DOHH2 (cell line): ENCODE data around the gene TAF3.

Experiments
- H3F3A ChIP-seq: fragments of 200-600 bp; sonication (generic), shearing (Covaris generic); 2 replicates; pipeline ENCODE4 v1.6.0; 2016; ENCODE audit warnings: antibody characterized with exemption, mild to moderate bottlenecking; ENCODE audit not compliant: control insufficient read depth, insufficient read depth
- H3K27ac ChIP-seq: fragments of 200-600 bp; sonication (generic); 2 replicates; pipeline ENCODE4 v1.5.1; 2014; ENCODE audit warnings: low read depth, mild to moderate bottlenecking, low read length, moderate library complexity
- H3K27me3 ChIP-seq: fragments of 200-600 bp; sonication (generic); 2 replicates; pipeline ENCODE4 v1.6.1; 2014; ENCODE audit warnings: mild to moderate bottlenecking, low read length, mixed read lengths; ENCODE audit not compliant: control insufficient read depth
- H3K36me3 ChIP-seq: fragments of 200-600 bp; sonication (generic); 2 replicates; pipeline ENCODE4 v1.6.1; 2014; ENCODE audit warnings: mild to moderate bottlenecking, low read length, moderate library complexity, mixed read lengths; ENCODE audit not compliant: control insufficient read depth
- H3K4me1 ChIP-seq: fragments of 200-600 bp; sonication (generic); 2 replicates; pipeline ENCODE4 v1.6.1; 2014; ENCODE audit warnings: mild to moderate bottlenecking, low read length, mixed read lengths; ENCODE audit not compliant: control insufficient read depth
- H3K4me2 ChIP-seq: fragments of 200-600 bp; sonication (generic); 2 replicates; pipeline ENCODE4 v1.6.0; 2014; ENCODE audit warnings: mild to moderate bottlenecking, low read length, moderate library complexity
- H3K4me3 ChIP-seq: fragments of 200-600 bp; sonication (generic); 2 replicates; pipeline ENCODE4 v1.5.1; 2014; ENCODE audit warnings: mild to moderate bottlenecking, low read length, mixed read lengths
- H3K79me2 ChIP-seq: fragments of 200-600 bp; sonication (generic); 2 replicates; pipeline ENCODE4 v1.6.1; 2014; ENCODE audit warnings: mild to moderate bottlenecking, low read length, mixed read lengths; ENCODE audit not compliant: control insufficient read depth
- H3K9me2 ChIP-seq: fragments of 200-600 bp; sonication (generic); replicated peaks from 2 replicates; pipeline ENCODE4 v1.6.1; 2014; ENCODE audit warnings: mild to moderate bottlenecking, low read length, mixed read lengths; ENCODE audit not compliant: control insufficient read depth
- H3K9me3 ChIP-seq: fragments of 200-600 bp; sonication (generic); 2 replicates; pipeline ENCODE4 v1.6.1; 2014; ENCODE audit warnings: antibody characterized with exemption, low read length, mixed read lengths; ENCODE audit not compliant: control insufficient read depth, insufficient read depth
- H4K20me1 ChIP-seq: fragments of 200-600 bp; sonication (generic); 2 replicates; pipeline ENCODE4 v1.6.0; 2014; ENCODE audit warnings: low read depth, mild to moderate bottlenecking, antibody characterized with exemption, low read length, moderate library complexity; ENCODE audit not compliant: control insufficient read depth, insufficient read depth
- EZH2phosphoT487 ChIP-seq: fragments of 200-600 bp; sonication (generic); IDR thresholded peaks from 2 replicates; pipeline ENCODE4 v1.6.1; 2017; ENCODE audit warnings: borderline replicate concordance, mild to moderate bottlenecking, antibody characterized with exemption, low read length, moderate library complexity, mixed read lengths
- TF ChIP-seq, protein P1 (sequence below): fragments of 200-600 bp; sonication (generic); IDR thresholded peaks from one replicate; pipeline ENCODE4 v1.5.1; 2014; ENCODE audit warnings: antibody characterized with exemption, mild to moderate bottlenecking, low read depth, low read length; ENCODE audit not compliant: poor library complexity, severe bottlenecking

The TAF3 gene

DNA sequence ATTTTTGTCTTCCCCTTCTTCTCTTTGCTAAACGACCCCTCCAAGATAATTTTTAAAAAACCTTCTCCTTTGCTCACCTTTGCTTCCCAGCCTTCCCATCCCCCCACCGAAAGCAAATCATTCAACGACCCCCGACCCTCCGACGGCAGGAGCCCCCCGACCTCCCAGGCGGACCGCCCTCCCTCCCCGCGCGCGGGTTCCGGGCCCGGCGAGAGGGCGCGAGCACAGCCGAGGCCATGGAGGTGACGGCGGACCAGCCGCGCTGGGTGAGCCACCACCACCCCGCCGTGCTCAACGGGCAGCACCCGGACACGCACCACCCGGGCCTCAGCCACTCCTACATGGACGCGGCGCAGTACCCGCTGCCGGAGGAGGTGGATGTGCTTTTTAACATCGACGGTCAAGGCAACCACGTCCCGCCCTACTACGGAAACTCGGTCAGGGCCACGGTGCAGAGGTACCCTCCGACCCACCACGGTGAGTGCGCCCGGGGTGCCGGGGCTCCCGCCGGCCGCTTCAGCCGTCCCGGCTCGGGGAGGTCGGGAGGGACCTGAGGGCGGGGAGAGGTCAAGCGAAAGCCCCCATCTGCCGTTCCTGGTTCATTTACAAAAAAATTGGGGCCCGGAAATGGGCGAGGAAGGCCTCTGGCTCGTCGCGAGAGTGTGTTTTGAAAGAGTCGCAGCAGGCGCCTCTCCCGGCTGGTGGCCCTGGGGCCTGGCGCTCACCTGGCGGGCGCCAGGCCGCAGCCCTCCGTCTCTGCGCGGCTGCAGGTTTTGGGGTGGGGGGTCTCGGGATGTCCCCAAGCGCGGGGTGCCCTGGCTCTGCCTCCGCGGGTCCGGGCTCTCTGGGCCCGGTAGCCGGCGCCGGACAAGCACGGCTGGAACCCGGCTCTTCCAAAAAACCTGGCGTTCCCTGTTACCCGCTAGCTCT is 237.4 kb downstream of the TAF3 start:
- H3K79me2 ChIP-seq = no peaks in the 10 kb centered on the region
- no peaks in the 10 kb centered on the region for H4K20me1 ChIP-seq
- TF ChIP-seq EZH2phosphoT487 = no peak
- TF ChIP-seq, protein P1, sequence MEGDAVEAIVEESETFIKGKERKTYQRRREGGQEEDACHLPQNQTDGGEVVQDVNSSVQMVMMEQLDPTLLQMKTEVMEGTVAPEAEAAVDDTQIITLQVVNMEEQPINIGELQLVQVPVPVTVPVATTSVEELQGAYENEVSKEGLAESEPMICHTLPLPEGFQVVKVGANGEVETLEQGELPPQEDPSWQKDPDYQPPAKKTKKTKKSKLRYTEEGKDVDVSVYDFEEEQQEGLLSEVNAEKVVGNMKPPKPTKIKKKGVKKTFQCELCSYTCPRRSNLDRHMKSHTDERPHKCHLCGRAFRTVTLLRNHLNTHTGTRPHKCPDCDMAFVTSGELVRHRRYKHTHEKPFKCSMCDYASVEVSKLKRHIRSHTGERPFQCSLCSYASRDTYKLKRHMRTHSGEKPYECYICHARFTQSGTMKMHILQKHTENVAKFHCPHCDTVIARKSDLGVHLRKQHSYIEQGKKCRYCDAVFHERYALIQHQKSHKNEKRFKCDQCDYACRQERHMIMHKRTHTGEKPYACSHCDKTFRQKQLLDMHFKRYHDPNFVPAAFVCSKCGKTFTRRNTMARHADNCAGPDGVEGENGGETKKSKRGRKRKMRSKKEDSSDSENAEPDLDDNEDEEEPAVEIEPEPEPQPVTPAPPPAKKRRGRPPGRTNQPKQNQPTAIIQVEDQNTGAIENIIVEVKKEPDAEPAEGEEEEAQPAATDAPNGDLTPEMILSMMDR = no peak
- no peaks in the 10 kb centered on the region; the same call in 1 of the 2 replicates for H3K9me3 ChIP-seq
- H3K27me3 ChIP-seq = no peaks in the 10 kb centered on the region; the same call in 1 of the 2 replicates
- no peaks in the 10 kb centered on the region for H3F3A ChIP-seq
- no peaks in the 10 kb centered on the region for H3K36me3 ChIP-seq
- H3K4me3 ChIP-seq = no peak overlapping the region
- H3K9me2 ChIP-seq = no peaks in the 10 kb centered on the region
- H3K4me1 ChIP-seq = peaks cover 5% of the 10 kb centered on the region; the same call in 1 of the 2 replicates
- no peak overlapping the region for H3K4me2 ChIP-seq
- H3K27ac ChIP-seq = no peak overlapping the region

DNA sequence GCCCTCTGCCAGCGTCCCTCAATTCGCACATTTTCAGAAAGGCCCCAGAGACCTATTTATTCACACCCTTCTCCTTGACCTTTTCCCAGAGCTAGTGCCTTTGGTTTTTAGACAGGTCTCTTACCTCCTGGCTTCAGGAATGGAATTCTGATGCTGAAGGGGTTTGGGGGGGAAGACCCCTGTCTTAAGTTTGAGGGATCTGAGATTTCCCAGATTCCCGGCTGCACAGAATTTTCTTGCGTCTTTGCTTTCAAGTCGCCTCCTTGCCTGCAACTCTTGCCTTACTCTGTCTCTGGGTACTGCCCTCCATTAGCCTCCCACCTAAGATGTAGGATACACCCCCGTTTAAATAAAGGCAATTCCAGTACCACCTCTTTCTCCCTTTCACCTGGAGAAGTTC is 238.1 kb downstream of the TAF3 start:
- Histone ChIP-seq H3K4me2 (no peak overlapping the region), H3K9me3 (no peaks in the 10 kb centered on the region; the same call in 1 of the 2 replicates), H4K20me1 (no peaks in the 10 kb centered on the region), H3K36me3 (no peaks in the 10 kb centered on the region), H3K4me3 (no peak overlapping the region), H3K9me2 (no peaks in the 10 kb centered on the region), H3K27me3 (no peaks in the 10 kb centered on the region; the same call in 1 of the 2 replicates), H3K27ac (no peak overlapping the region), H3K79me2 (no peaks in the 10 kb centered on the region), H3F3A (no peaks in the 10 kb centered on the region), H3K4me1 (peaks cover 6% of the 10 kb centered on the region; the same call in 1 of the 2 replicates)
- no peak for TF ChIP-seq EZH2phosphoT487
- TF ChIP-seq, protein P1 = no peak

DNA sequence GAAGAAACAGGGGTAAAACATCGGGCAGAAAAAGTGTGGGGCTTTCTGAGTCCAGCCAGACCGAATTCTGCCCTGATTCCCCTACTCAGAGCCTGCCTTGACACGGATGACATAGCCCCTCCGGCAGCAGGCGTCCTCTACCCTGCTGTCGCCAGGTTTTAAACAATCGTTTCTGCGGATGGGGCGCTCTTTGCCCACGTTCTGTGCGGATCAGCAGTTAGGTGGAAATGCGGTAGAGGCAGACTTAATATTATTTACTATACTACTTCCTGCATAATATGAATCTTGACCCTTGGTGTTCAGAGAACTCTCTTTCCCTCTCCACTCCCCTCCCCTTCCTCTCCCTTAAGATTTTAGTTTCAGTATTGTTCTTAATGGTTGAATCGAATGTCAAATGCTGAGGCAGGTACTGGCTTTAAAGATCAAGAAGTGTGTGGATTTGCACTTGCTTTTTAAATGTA is 238.6 kb downstream of the TAF3 start:
- Histone ChIP-seq H3K27ac (no peak overlapping the region), H3K4me1 (peaks cover 6% of the 10 kb centered on the region; the same call in 1 of the 2 replicates), H3K9me2 (no peaks in the 10 kb centered on the region), H3K4me2 (no peak overlapping the region), H3K4me3 (no peak overlapping the region), H4K20me1 (no peaks in the 10 kb centered on the region), H3K27me3 (no peaks in the 10 kb centered on the region; the same call in 1 of the 2 replicates), H3F3A (no peaks in the 10 kb centered on the region), H3K9me3 (no peaks in the 10 kb centered on the region; the same call in 1 of the 2 replicates), H3K79me2 (no peaks in the 10 kb centered on the region), H3K36me3 (no peaks in the 10 kb centered on the region)
- TF ChIP-seq, protein P1 = no peak
- TF ChIP-seq EZH2phosphoT487 = no peak
